Parathyroid adenoma (tissue), 2 donors: ENCODE measurements around the gene FKBP15.
"Not testable (repeated sequence)": the region's sequence is repeated elsewhere in the genome, so short reads cannot be mapped to it uniquely, and the experiment has no call there.

Source experiments
- H2AFZ ChIP-seq: fragments of 300-600 bp; sonication (generic); one replicate; pipeline ENCODE4 v1.7.0; 2017; ENCODE audit warnings: antibody characterized with exemption, mild to moderate bottlenecking
- H3K27ac ChIP-seq: fragments of 300-600 bp; sonication (generic); one replicate; pipeline ENCODE4 v1.7.0; 2017
- H3K27me3 ChIP-seq: fragments of 300-600 bp; sonication (generic); one replicate; pipeline ENCODE4 v1.7.0; 2017; ENCODE audit warnings: low read length; ENCODE audit not compliant: control insufficient read depth, insufficient read depth
- H3K36me3 ChIP-seq: fragments of 300-600 bp; sonication (generic); one replicate; pipeline ENCODE4 v1.7.0; 2017; ENCODE audit warnings: low read length; ENCODE audit not compliant: control insufficient read depth, insufficient read depth
- H3K4me1 ChIP-seq: fragments of 300-600 bp; sonication (generic); one replicate; pipeline ENCODE4 v1.7.0; 2017; ENCODE audit warnings: control low read depth
- H3K4me2 ChIP-seq: fragments of 300-600 bp; sonication (generic); one replicate; pipeline ENCODE4 v1.7.0; 2017; ENCODE audit warnings: low read length
- H3K4me3 ChIP-seq: fragments of 300-600 bp; sonication (generic); one replicate; pipeline ENCODE4 v1.7.0; 2017; ENCODE audit warnings: low read depth, low read length
- H3K79me2 ChIP-seq: fragments of 300-600 bp; sonication (generic); one replicate; pipeline ENCODE4 v1.7.0; 2017; ENCODE audit warnings: control low read depth
- H3K9ac ChIP-seq: fragments of 300-600 bp; sonication (generic); one replicate; pipeline ENCODE4 v1.7.0; 2017; ENCODE audit warnings: mild to moderate bottlenecking
- H3K9me3 ChIP-seq: fragments of 300-600 bp; sonication (generic); one replicate; pipeline ENCODE4 v1.7.0; 2017; ENCODE audit warnings: low read length; ENCODE audit not compliant: control insufficient read depth
- CTCF ChIP-seq: fragments of 300-600 bp; sonication (generic); IDR thresholded peaks from one replicate; pipeline ENCODE4 v1.7.0; 2017; ENCODE audit warnings: antibody characterized with exemption, mild to moderate bottlenecking
- donor health status: primary hyperparathyroidism.

Gene FKBP15

DNA sequence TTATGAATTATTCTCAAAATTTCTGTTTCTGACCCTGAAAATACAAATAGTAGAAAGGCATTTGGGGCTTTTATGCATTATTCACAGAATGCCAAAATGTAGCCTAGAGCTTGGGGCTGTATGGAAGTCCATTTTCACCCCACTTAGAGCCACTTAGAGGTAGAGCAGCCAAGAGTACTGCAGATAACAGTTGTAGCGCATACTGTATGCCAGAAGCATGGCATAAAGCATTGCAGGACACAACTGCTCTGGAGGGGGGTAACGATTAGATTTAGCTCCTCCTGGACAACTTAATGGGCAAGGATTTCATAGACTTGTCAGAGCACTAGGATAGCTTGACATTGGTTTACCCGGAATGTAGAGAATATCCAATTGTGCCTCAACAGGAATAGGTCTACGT, 15.9 kb upstream of the FKBP15 start:
- Histone ChIP-seq H3K27me3 (no peaks in the 10 kb centered on the region), H3K9ac (no peak overlapping the region), H3K4me1 (no peaks in the 10 kb centered on the region), H3K4me3 (no peak overlapping the region), H3K79me2 (no peaks in the 10 kb centered on the region), H3K27ac (no peak overlapping the region), H2AFZ (no peak overlapping the region), H3K9me3 (no peaks in the 10 kb centered on the region), H3K4me2 (no peak overlapping the region), H3K36me3 (no peaks in the 10 kb centered on the region)
- TF ChIP-seq CTCF = no peak

GRCh38 chr9:113235701-113236255, 14.7 kb upstream of the FKBP15 start:
- H3K27ac ChIP-seq, H2AFZ ChIP-seq, H3K9me3 ChIP-seq, H3K4me1 ChIP-seq, H3K4me2 ChIP-seq, H3K27me3 ChIP-seq, H3K36me3 ChIP-seq, H3K4me3 ChIP-seq, H3K9ac ChIP-seq, H3K79me2 ChIP-seq: not testable (repeated sequence)

- Histone ChIP-seq H3K79me2 (no peaks in the 10 kb centered on the region), H3K4me3 (no peak overlapping the region), H3K9ac (no peak overlapping the region), H3K9me3 (no peaks in the 10 kb centered on the region), H3K27me3 (no peaks in the 10 kb centered on the region), H3K36me3 (no peaks in the 10 kb centered on the region), H2AFZ (no peak overlapping the region), H3K4me2 (no peak overlapping the region), H3K4me1 (no peaks in the 10 kb centered on the region), H3K27ac (no peak overlapping the region)
- TF ChIP-seq CTCF = no peak
Measured at GRCh38 chr9:113231701-113232100, 10.6 kb upstream of the FKBP15 start.

DNA sequence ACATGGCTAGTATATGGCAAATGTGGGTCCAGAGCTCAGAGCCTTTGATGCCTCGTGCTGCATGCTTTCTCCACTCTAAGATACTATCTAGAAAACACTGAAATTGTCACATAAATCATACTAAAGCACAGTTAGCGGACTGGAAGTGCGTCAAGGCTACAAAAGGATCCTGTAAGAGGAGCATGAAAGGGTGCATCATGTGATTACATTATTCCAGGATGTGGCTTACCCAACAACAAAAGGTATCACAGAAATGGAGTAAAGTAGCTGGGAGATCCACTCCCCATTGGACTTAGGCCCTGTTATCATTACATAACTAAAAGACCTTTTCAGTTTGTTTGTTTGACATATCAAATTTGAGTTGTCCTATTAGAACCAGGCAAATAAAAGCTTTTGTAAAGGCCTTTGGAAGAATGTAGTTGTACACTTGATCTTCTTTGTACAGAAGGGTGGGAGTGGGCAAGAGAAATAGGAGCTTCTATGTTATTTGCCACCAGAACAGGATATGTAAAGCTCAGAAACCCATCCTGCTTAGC, 7.1 kb upstream of the FKBP15 start:
- H3K4me1 ChIP-seq = no peaks in the 10 kb centered on the region
- H3K79me2 ChIP-seq = no peaks in the 10 kb centered on the region
- H3K36me3 ChIP-seq = no peaks in the 10 kb centered on the region
- no peak overlapping the region for H3K9ac ChIP-seq
- H3K27ac ChIP-seq = no peak overlapping the region
- no peaks in the 10 kb centered on the region for H3K27me3 ChIP-seq
- H2AFZ ChIP-seq = no peak overlapping the region
- H3K9me3 ChIP-seq = no peaks in the 10 kb centered on the region
- TF ChIP-seq CTCF = no peak
- H3K4me2 ChIP-seq = no peak overlapping the region
- H3K4me3 ChIP-seq = no peak overlapping the region

DNA sequence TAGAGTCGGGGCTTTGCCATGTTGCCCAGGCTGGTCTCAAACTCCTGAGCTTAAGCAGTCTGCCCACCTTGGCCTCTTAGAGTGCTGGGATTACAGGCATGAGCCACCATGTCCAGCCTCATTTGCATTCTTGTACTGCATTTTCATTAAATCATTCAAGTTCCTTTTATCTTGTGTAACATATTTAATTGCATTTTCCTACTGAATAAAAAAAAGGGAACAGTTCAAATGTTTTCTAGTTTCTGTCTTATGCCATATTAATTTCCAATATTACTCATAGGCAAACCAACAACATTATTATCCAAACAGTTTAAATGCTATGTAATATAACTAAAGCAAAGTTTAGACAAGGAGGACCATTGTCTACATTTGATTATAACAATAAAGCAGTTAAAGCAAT, 6.4 kb upstream of the FKBP15 start:
- TF ChIP-seq CTCF = no peak
- no peaks in the 10 kb centered on the region for H3K79me2 ChIP-seq

More for the DNA sequence above, 6.4 kb upstream of the FKBP15 start:
- no peaks in the 10 kb centered on the region for H3K27me3 ChIP-seq
- H3K4me2 ChIP-seq = no peak overlapping the region
- peaks cover 1% of the 10 kb centered on the region for H3K4me1 ChIP-seq
- H3K36me3 ChIP-seq = no peaks in the 10 kb centered on the region
- no peak overlapping the region for H3K27ac ChIP-seq
- no peak overlapping the region for H3K9ac ChIP-seq
- H3K9me3 ChIP-seq = no peaks in the 10 kb centered on the region
- H3K4me3 ChIP-seq = no peak overlapping the region
- no peak overlapping the region for H2AFZ ChIP-seq
